ENCODE results near the gene DOK4. TPM values are rescaled to one million over a fixed set of nuclear protein-coding genes. Genes with fewer than 3 reads are reported as not detected.

Gene DOK4
- total and polyA plus RNA-seq, 2 experiments from 2014 or later, result 11.4 to 29.1 TPM

GRCh38 chr16:57522960-57523359 is 36.7 kb upstream of the DOK4 start:
- TF ChIP-seq STAT1 (IDR thresholded peaks at IDR 0.05; ENCODE audit: unreplicated experiment), result no peak
- no peak for TF ChIP-seq ZNF331 (CRISPR knock-in tag; IDR thresholded peaks at IDR 0.05; ENCODE audit: low read depth)
- TF ChIP-seq CTCF (conservative IDR thresholded peaks at IDR 0.05; ENCODE audit: low read depth in 2 of 2), result no peak
- no peak for TF ChIP-seq EZH2 (IDR thresholded peaks at IDR 0.05; ENCODE audit: low read depth, unreplicated experiment)
- TF ChIP-seq REST (IDR thresholded peaks at IDR 0.05; ENCODE audit: unreplicated experiment), result no peak
- TF ChIP-seq JUNB (IDR thresholded peaks at IDR 0.05; ENCODE audit: unreplicated experiment), result no peak
- no peak for TF ChIP-seq EZH2phosphoT487 (IDR thresholded peaks at IDR 0.05; ENCODE audit: unreplicated experiment)
- no peak for TF ChIP-seq ETS1 (IDR thresholded peaks at IDR 0.05)
- no peak for TF ChIP-seq CREB1 (CRISPR knock-in tag; IDR thresholded peaks at IDR 0.05; ENCODE audit: low read depth)
- Mint-ChIP-seq H3K36me3 (ENCODE audit: low read depth) (peaks cover 4% of the 10 kb centered on the region; the same call in 1 of the 3 replicates), H3K27ac (no peak overlapping the region), H3K4me1 (peaks cover 8% of the 10 kb centered on the region), H3K4me3 (no peak overlapping the region), H3K9me3 (no peaks in the 10 kb centered on the region; the same call in 2 of the 3 replicates), H3K27me3 (ENCODE audit: insufficient read depth, low read depth, poor library complexity) (peaks cover 17% of the 10 kb centered on the region)
- Histone ChIP-seq H3K27ac (ENCODE audit: low read depth) (no peak overlapping the region), H3K4me3 (no peak overlapping the region), H3K79me2 (replicated peaks; ENCODE audit: insufficient read depth) (no peaks in the 10 kb centered on the region), H2AFZ (no peak overlapping the region), H3F3A (replicated peaks; ENCODE audit: low read depth) (peaks cover 4% of the 10 kb centered on the region; the same call in 1 of the 2 replicates), H3K4me2 (no peak overlapping the region), H4K20me1 (replicated peaks; ENCODE audit: insufficient read depth) (no peaks in the 10 kb centered on the region), H3K9me2 (ENCODE audit: insufficient read depth) (no peaks in the 10 kb centered on the region), H3K27me3 (ENCODE audit: insufficient read depth) (no peaks in the 10 kb centered on the region), H3K36me3 (ENCODE audit: insufficient read depth) (no peaks in the 10 kb centered on the region), H3K4me1 (ENCODE audit: insufficient read depth) (peaks cover 9% of the 10 kb centered on the region)
- DNase-seq (ENCODE audit: low spot score) (no peak), ATAC-seq (no peak)
